ENCODE data around the gene PPIL6.
"Not testable (repeated sequence)": the region's sequence is repeated elsewhere in the genome, so short reads cannot be mapped to it uniquely, and the experiment has no call there.

Gene PPIL6

GRCh38 chr6:109467696-109468095 is 27.3 kb upstream of the PPIL6 start:
- TF ChIP-seq, protein P1, sequence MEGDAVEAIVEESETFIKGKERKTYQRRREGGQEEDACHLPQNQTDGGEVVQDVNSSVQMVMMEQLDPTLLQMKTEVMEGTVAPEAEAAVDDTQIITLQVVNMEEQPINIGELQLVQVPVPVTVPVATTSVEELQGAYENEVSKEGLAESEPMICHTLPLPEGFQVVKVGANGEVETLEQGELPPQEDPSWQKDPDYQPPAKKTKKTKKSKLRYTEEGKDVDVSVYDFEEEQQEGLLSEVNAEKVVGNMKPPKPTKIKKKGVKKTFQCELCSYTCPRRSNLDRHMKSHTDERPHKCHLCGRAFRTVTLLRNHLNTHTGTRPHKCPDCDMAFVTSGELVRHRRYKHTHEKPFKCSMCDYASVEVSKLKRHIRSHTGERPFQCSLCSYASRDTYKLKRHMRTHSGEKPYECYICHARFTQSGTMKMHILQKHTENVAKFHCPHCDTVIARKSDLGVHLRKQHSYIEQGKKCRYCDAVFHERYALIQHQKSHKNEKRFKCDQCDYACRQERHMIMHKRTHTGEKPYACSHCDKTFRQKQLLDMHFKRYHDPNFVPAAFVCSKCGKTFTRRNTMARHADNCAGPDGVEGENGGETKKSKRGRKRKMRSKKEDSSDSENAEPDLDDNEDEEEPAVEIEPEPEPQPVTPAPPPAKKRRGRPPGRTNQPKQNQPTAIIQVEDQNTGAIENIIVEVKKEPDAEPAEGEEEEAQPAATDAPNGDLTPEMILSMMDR (IDR thresholded peaks at IDR 0.05; ENCODE audit: low read depth, low read length), result no peak
- DNase-seq (ENCODE audit: low read depth in 2 of 2), result no peak
- H3K4me3 ChIP-seq (replicated peaks in 1 of 2; ENCODE audit: low read depth in 2 of 2, low read length in 2 of 2), result no peak overlapping the region

DNA sequence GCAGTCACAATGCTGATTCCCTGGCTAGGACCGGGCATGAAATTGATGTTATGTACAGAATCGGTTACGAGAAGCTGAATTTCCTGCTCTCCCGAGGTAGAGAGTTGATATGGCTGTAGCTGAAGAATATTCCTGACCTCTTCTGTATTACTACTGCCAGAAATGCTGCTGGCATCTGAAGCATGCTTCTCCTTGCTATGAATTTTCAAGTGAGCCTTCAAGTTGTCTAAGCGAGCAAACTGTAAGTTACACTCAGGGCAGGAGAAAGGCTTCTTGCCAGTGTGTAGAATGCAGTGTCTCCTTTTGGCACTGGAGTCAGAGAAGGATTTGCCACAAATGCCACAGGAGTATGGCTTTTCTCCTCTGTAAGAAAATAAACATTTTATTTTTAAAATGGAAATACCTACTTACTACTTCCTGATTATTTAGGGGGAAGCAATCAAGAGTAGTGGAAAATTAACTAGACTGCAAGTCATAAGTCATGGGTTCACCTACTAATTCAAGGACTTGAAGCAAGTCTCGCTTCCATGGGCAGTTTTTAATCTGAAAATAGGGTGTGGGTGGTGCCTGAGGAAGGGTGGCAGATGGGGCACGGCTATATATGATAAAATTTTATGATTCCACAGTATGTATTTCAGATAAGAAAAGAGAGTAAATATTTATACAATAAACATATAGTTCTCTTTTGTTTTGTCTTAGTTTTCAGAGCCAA is 25.9 kb upstream of the PPIL6 start:
- TF ChIP-seq, protein P1 (IDR thresholded peaks at IDR 0.05; ENCODE audit: low read depth, low read length), result no peak
- no peak overlapping the region for H3K4me3 ChIP-seq (replicated peaks in 1 of 2; ENCODE audit: low read depth in 2 of 2, low read length in 2 of 2)
- DNase-seq (ENCODE audit: low read depth in 2 of 2), result no peak

DNA sequence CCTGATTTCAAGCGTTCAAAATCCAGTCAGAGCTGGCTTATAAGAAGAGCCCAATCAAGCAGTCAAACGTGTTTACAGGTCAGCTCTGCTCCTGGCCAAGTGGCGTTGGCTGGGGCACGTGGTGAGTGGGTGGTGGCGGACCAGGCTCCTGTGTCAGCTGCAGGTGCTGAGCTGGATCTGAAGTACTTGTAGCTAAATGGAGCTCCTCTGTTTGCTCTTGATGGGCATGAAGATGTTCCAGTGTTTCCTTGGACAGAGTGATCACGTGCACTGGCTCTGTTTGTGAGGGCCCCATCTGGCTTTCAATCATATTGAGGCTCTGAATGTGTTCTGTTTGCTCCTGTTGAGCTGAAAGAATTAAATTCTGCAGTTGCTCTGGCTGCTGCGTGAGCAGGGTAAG is 25.3 kb upstream of the PPIL6 start:
- TF ChIP-seq, protein P1 (IDR thresholded peaks at IDR 0.05; ENCODE audit: low read depth, low read length), result no peak
- no peak for DNase-seq (ENCODE audit: low read depth in 2 of 2)
- no peak overlapping the region for H3K4me3 ChIP-seq (replicated peaks in 1 of 2; ENCODE audit: low read depth in 2 of 2, low read length in 2 of 2)

GRCh38 chr6:109461733-109462526 is 21.5 kb upstream of the PPIL6 start:
- no peak for DNase-seq (ENCODE audit: low read depth in 2 of 2)
- no peak overlapping the region for H3K4me3 ChIP-seq (replicated peaks in 1 of 2; ENCODE audit: low read depth in 2 of 2, low read length in 2 of 2)
- TF ChIP-seq, protein P1 (IDR thresholded peaks at IDR 0.05; ENCODE audit: low read depth, low read length), result no peak

DNA sequence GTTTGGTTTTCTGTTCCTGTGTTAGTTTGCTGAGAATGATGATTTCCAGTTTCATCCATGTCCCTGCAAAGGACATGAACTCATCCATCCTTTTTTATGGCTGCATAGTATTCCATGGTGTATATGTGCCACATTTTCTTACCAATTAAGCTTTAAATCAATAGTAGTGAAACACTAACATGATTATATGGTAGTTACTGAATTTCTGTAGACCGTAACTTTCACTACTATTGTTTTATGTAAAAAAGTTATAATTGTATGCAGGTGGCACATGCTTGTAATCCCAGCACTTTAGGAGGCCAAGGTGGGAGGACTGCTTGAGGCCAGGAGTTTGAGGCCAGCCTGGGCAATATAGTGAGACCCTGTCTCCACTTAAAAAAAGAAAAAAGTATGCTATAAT is 20.8 kb upstream of the PPIL6 start:
- H3K4me3 ChIP-seq (replicated peaks in 1 of 2; ENCODE audit: low read depth in 2 of 2, low read length in 2 of 2); DNase-seq (ENCODE audit: low read depth in 2 of 2): not testable (repeated sequence)

DNA sequence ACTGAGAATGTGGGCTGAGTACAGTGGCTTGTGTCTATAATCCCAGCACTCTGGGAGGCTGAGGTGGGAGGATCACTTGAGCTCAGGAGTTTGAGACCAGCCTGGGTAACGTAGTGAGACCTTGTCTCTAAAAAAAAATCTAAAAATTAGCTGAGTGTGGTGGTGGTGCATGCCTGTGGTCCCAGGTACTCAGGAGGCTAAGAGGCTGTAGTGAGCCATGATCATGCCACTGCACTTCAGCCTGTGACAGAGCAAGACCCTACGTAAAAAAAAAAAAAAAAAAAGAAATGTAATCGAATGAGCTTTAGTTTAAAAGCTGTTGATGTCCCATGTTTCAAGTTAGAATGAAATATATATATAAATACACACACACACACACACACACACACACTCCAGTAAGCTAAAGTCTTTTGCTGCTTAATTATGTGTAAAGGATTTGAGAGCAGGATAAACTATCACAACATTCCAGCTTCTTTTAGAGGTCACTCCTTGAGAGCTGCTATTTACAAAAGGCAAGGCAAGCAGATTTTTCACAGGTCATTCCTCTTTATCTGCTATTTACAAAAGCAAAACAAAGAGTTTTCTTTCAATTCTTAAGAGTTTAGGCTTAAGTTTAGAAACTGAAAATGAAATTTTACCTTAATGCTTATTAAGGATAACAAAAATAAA is 19.9 kb upstream of the PPIL6 start:
- TF ChIP-seq, protein P1 (IDR thresholded peaks at IDR 0.05; ENCODE audit: low read depth, low read length), result no peak
- H3K4me3 ChIP-seq (replicated peaks in 1 of 2; ENCODE audit: low read depth in 2 of 2, low read length in 2 of 2), result no peak overlapping the region
- no peak for DNase-seq (ENCODE audit: low read depth in 2 of 2)
